GDM1 (cell line): ENCODE measurements around the gene PLA2G4D.

ENCODE experiments used
- DNase-seq: peaks from one replicate; lab custom pipeline; 2025; lab: John Stamatoyannopoulos, UW

Gene PLA2G4D

GRCh38 chr15:42018306-42019224 lies 75.8 kb downstream of the PLA2G4D start:
- DNase-seq = no peak
